ENCODE measurements around the gene UBN2. TPM values are rescaled to one million over a fixed set of nuclear protein-coding genes. Genes with fewer than 3 reads are reported as not detected.

Gene UBN2
- total RNA-seq, 1 experiment from 2014 or later: 14.8 TPM

GRCh38 chr7:139242741-139243281 lies 11.8 kb downstream of the UBN2 start:
- no peaks in the 10 kb centered on the region for H3K9me3 ChIP-seq (ENCODE audit: control insufficient read depth in 1 of 2, insufficient read depth in 1 of 2, low read depth in 1 of 2, low read length in 2 of 2)
- H3K9me2 ChIP-seq (ENCODE audit: insufficient read depth): no peaks in the 10 kb centered on the region
- intact Hi-C loops (cut with micrococcal nuclease): no loop called here
- ChIA-PET POLR2A (no interaction called here), RAD21 (ENCODE audit: low non-redundant PET in 1 of 2, low total read pairs in 2 of 2, uncharacterized antibody in 2 of 2, unreplicated experiment in 2 of 2) (no interaction called here), CTCF (no interaction called here)
- no peak overlapping the region for H3K4me3 ChIP-seq (replicated peaks in 1 of 2; ENCODE audit: low read depth in 1 of 2, low read length in 2 of 2)
- TF ChIP-seq FOSL1 (IDR thresholded peaks at IDR 0.05; ENCODE audit: low read depth) (peak; percentile 27; the same call in 1 of the 2 replicates), POLR2AphosphoS5 (IDR thresholded peaks at IDR 0.05; ENCODE audit: low read depth, low read length) (no peak)
- no peak overlapping the region for H2AFZ ChIP-seq (ENCODE audit: low read depth, low read length, poor library complexity, severe bottlenecking)
- no peaks in the 10 kb centered on the region for H3K79me2 ChIP-seq (ENCODE audit: insufficient read depth, low read length)
- H3K27ac ChIP-seq (ENCODE audit: low read depth, low read length): no peak overlapping the region
- H4K20me1 ChIP-seq (ENCODE audit: insufficient read depth): no peaks in the 10 kb centered on the region
- no peaks in the 10 kb centered on the region for H3K27me3 ChIP-seq (ENCODE audit: insufficient read depth, low read length)
- DNase-seq (ENCODE audit: low read depth, low spot score): no peak
- H3K36me3 ChIP-seq (ENCODE audit: control insufficient read depth in 1 of 2, insufficient read depth in 2 of 2, low read length in 2 of 2): peaks cover 4 to 7% of the 10 kb centered on the region in 2 experiments; a peak in 2 of 4 replicates
- H3K9ac ChIP-seq (ENCODE audit: low read length): no peak overlapping the region
- no peak overlapping the region for H3K4me2 ChIP-seq (ENCODE audit: low read length)
- BruUV-seq (replicated peaks): no TSS peak
- ATAC-seq: no peak
- no peaks in the 10 kb centered on the region for H3K4me1 ChIP-seq (ENCODE audit: control insufficient read depth in 1 of 2, insufficient read depth in 2 of 2, low read length in 2 of 2)

- intact Hi-C loops (cut with micrococcal nuclease): no loop called here
- Histone ChIP-seq H3K4me1 (ENCODE audit: control insufficient read depth in 1 of 2, insufficient read depth in 2 of 2, low read length in 2 of 2) (no peaks in the 10 kb centered on the region), H3K79me2 (ENCODE audit: insufficient read depth, low read length) (no peaks in the 10 kb centered on the region), H3K4me2 (ENCODE audit: low read length) (no peak overlapping the region), H3K27ac (ENCODE audit: low read depth, low read length) (no peak overlapping the region), H3K9me2 (ENCODE audit: insufficient read depth) (no peaks in the 10 kb centered on the region), H3K36me3 (ENCODE audit: control insufficient read depth in 1 of 2, insufficient read depth in 2 of 2, low read length in 2 of 2) (peaks cover 4 to 6% of the 10 kb centered on the region in 2 experiments; a peak in 1 of 4 replicates), H3K9me3 (ENCODE audit: control insufficient read depth in 1 of 2, insufficient read depth in 1 of 2, low read depth in 1 of 2, low read length in 2 of 2) (no peaks in the 10 kb centered on the region), H3K4me3 (replicated peaks in 1 of 2; ENCODE audit: low read depth in 1 of 2, low read length in 2 of 2) (no peak overlapping the region), H2AFZ (ENCODE audit: low read depth, low read length, poor library complexity, severe bottlenecking) (no peak overlapping the region), H3K9ac (ENCODE audit: low read length) (no peak overlapping the region), H3K27me3 (ENCODE audit: insufficient read depth, low read length) (no peaks in the 10 kb centered on the region), H4K20me1 (ENCODE audit: insufficient read depth) (no peaks in the 10 kb centered on the region)
- TF ChIP-seq CTCF (IDR thresholded peaks at IDR 0.05 in 2 of 3, conservative IDR thresholded peaks at IDR 0.05 in 1 of 3; ENCODE audit: borderline replicate concordance in 1 of 3, insufficient read depth in 1 of 3, low read depth in 2 of 3, low read length in 2 of 3) (no peak), SRF (IDR thresholded peaks at IDR 0.05; ENCODE audit: low read depth) (no peak), CBX3 (IDR thresholded peaks at IDR 0.05; ENCODE audit: low read depth) (no peak), SP1 (IDR thresholded peaks at IDR 0.05; ENCODE audit: low read depth) (no peak), ELF1 (IDR thresholded peaks at IDR 0.05; ENCODE audit: borderline replicate concordance, low read depth) (no peak)
- CTCF ChIA-PET: no interaction called here
- ATAC-seq (no peak), DNase-seq (ENCODE audit: low read depth, low spot score) (no peak)
- BruUV-seq (replicated peaks): no TSS peak
- POLR2A ChIA-PET: no interaction called here
- RAD21 ChIA-PET (ENCODE audit: low non-redundant PET in 1 of 2, low total read pairs in 2 of 2, uncharacterized antibody in 2 of 2, unreplicated experiment in 2 of 2): no interaction called here
Observed at GRCh38 chr7:139245401-139245800, 14.4 kb downstream of the UBN2 start.
